GM12873 (cell line): Measurements from ENCODE around the gene KRT17.

Experiments used
- CTCF ChIP-seq: IDR thresholded peaks from 2 replicates; pipeline ENCODE4 v1.5.1; 2012; ENCODE audit warnings: low read depth, mild to moderate bottlenecking, moderate library complexity, low read length, control low read depth; ENCODE audit not compliant: insufficient read depth; ENCODE audit errors: missing control alignments

KRT17 gene

GRCh38 chr17:41647038-41647813 is 22.9 kb upstream of the KRT17 start:
- TF ChIP-seq CTCF, result no peak

GRCh38 chr17:41642252-41643156 is 18.1 kb upstream of the KRT17 start:
- no peak for TF ChIP-seq CTCF

- TF ChIP-seq CTCF, result no peak
Measured at GRCh38 chr17:41639492-41640473, 15.4 kb upstream of the KRT17 start.

GRCh38 chr17:41638941-41639340 is 14.6 kb upstream of the KRT17 start:
- TF ChIP-seq CTCF, result no peak

GRCh38 chr17:41638194-41638593 is 13.8 kb upstream of the KRT17 start:
- TF ChIP-seq CTCF, result no peak

GRCh38 chr17:41636652-41637051 is 12.3 kb upstream of the KRT17 start:
- no peak for TF ChIP-seq CTCF
